ENCODE data around the gene TRIM15.

DNA sequence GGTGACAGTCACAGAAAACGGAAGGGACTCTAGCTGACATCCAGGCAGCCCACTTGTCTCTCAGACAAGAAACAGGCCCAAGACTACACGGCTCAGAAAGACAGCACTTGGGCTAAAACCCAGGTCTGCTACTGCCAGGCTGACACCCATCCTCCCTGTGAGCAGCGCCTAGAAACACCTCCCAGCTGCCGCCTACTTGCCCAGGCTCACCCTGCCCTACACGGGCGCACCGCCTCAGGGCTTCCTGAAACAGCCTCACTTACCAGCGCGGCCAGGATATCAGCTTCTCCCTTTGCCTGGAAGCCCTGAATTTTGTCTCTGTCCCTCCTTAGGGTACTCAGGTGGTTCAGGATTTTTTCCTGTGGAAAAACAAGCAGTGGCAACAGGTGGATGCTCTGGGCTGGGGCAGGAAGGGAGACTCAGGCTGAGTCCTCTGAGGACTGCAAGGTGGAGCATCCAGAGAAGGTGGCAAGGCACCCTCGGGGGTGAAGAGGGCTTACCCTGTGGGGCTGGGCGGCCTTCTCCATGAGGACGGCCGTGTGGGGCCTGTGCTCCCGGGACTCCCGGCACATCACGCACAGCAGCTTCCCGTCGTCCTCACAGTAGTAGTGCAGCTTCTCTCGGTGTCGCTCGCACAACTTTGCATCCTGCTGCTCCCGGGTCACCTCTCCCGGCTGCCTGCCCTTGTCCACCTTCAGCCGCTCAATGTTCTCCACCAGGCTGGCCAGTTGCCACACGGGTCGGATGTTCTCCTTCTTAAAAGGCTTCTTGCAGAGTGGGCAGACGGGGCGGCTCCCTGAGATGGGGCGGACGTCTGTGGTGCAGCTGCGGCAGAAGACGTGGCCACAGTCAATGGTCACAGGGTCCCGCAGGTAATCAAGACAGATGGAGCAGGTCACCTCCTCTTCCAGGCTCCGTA, 35.1 kb downstream of the TRIM15 start:
- TF ChIP-seq, protein P1, sequence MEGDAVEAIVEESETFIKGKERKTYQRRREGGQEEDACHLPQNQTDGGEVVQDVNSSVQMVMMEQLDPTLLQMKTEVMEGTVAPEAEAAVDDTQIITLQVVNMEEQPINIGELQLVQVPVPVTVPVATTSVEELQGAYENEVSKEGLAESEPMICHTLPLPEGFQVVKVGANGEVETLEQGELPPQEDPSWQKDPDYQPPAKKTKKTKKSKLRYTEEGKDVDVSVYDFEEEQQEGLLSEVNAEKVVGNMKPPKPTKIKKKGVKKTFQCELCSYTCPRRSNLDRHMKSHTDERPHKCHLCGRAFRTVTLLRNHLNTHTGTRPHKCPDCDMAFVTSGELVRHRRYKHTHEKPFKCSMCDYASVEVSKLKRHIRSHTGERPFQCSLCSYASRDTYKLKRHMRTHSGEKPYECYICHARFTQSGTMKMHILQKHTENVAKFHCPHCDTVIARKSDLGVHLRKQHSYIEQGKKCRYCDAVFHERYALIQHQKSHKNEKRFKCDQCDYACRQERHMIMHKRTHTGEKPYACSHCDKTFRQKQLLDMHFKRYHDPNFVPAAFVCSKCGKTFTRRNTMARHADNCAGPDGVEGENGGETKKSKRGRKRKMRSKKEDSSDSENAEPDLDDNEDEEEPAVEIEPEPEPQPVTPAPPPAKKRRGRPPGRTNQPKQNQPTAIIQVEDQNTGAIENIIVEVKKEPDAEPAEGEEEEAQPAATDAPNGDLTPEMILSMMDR (tag by site-specific recombination; IDR thresholded peaks at IDR 0.05): no peak
- TF ChIP-seq HOXA7 (CRISPR knock-in tag; IDR thresholded peaks at IDR 0.05; ENCODE audit: borderline replicate concordance) (no peak), ZFHX2 (tag by site-specific recombination; conservative IDR thresholded peaks at IDR 0.05) (no peak), ZNF391 (tag by site-specific recombination; IDR thresholded peaks at IDR 0.05; ENCODE audit: borderline replicate concordance, low read depth) (no peak), ZNF140 (tag by site-specific recombination; IDR thresholded peaks at IDR 0.05) (no peak), ZNF830 (tag by site-specific recombination; IDR thresholded peaks at IDR 0.05; ENCODE audit: low read depth) (no peak), ZNF600 (tag by site-specific recombination; IDR thresholded peaks at IDR 0.05) (no peak)
- TF ChIP-seq, protein P2, sequence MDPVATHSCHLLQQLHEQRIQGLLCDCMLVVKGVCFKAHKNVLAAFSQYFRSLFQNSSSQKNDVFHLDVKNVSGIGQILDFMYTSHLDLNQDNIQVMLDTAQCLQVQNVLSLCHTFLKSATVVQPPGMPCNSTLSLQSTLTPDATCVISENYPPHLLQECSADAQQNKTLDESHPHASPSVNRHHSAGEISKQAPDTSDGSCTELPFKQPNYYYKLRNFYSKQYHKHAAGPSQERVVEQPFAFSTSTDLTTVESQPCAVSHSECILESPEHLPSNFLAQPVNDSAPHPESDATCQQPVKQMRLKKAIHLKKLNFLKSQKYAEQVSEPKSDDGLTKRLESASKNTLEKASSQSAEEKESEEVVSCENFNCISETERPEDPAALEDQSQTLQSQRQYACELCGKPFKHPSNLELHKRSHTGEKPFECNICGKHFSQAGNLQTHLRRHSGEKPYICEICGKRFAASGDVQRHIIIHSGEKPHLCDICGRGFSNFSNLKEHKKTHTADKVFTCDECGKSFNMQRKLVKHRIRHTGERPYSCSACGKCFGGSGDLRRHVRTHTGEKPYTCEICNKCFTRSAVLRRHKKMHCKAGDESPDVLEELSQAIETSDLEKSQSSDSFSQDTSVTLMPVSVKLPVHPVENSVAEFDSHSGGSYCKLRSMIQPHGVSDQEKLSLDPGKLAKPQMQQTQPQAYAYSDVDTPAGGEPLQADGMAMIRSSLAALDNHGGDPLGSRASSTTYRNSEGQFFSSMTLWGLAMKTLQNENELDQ (tag by site-specific recombination; IDR thresholded peaks at IDR 0.05; ENCODE audit: low read depth): no peak
- TF ChIP-seq, protein P3, sequence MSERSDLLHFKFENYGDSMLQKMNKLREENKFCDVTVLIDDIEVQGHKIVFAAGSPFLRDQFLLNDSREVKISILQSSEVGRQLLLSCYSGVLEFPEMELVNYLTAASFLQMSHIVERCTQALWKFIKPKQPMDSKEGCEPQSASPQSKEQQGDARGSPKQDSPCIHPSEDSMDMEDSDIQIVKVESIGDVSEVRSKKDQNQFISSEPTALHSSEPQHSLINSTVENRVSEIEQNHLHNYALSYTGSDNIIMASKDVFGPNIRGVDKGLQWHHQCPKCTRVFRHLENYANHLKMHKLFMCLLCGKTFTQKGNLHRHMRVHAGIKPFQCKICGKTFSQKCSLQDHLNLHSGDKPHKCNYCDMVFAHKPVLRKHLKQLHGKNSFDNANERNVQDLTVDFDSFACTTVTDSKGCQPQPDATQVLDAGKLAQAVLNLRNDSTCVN (tag by site-specific recombination; optimal IDR thresholded peaks at IDR 0.05): no peak

Data from HEK293 (cell line).